Measurements from ENCODE around the gene THADA.
A peak's percentile ranks its signal among the peaks of the same experiment; 100 is the strongest.

Gene THADA

GRCh38 chr2:43438858-43439655, 156.8 kb downstream of the THADA start:
- DNase-seq (ENCODE audit: low read depth), result no peak

- DNase-seq (ENCODE audit: low read depth), result no peak
Measured at GRCh38 chr2:43438342-43438741, 157.5 kb downstream of the THADA start.

- DNase-seq (ENCODE audit: low read depth), result no peak
Measured at GRCh38 chr2:43437363-43437762, 158.5 kb downstream of the THADA start.

GRCh38 chr2:43436431-43436830, 159.4 kb downstream of the THADA start:
- no peak for DNase-seq (ENCODE audit: low read depth)

- DNase-seq (ENCODE audit: low read depth), result no peak
Measured at GRCh38 chr2:43435746-43436145, 160.1 kb downstream of the THADA start.

- DNase-seq (ENCODE audit: low read depth), result no peak
Measured at GRCh38 chr2:43430489-43430888, 165.3 kb downstream of the THADA start.

GRCh38 chr2:43429369-43429768, 166.5 kb downstream of the THADA start:
- no peak for DNase-seq (ENCODE audit: low read depth)

- no peak for DNase-seq (ENCODE audit: low read depth)
Measured at GRCh38 chr2:43427032-43427424, 168.8 kb downstream of the THADA start.

- DNase-seq (ENCODE audit: low read depth), result peak; percentile 49
Measured at GRCh38 chr2:43426305-43427031, 169.4 kb downstream of the THADA start.

GRCh38 chr2:43425659-43426058, 170.2 kb downstream of the THADA start:
- no peak for DNase-seq (ENCODE audit: low read depth)

GRCh38 chr2:43424262-43425207, 171.3 kb downstream of the THADA start:
- no peak for DNase-seq (ENCODE audit: low read depth)

- no peak for DNase-seq (ENCODE audit: low read depth)
Measured at GRCh38 chr2:43423941-43424261, 171.9 kb downstream of the THADA start.

- no peak for DNase-seq (ENCODE audit: low read depth)
Measured at GRCh38 chr2:43421194-43421593, 174.6 kb downstream of the THADA start.

- no peak for DNase-seq (ENCODE audit: low read depth)
Measured at GRCh38 chr2:43420389-43420801, 175.4 kb downstream of the THADA start.

- DNase-seq (ENCODE audit: low read depth), result no peak
Measured at GRCh38 chr2:43419876-43420275, 176.0 kb downstream of the THADA start.

- DNase-seq (ENCODE audit: low read depth), result no peak
Measured at GRCh38 chr2:43419243-43419642, 176.6 kb downstream of the THADA start.

- no peak for DNase-seq (ENCODE audit: low read depth)
Measured at GRCh38 chr2:43418680-43419079, 177.2 kb downstream of the THADA start.

- no peak for DNase-seq (ENCODE audit: low read depth)
Measured at GRCh38 chr2:43417300-43417699, 178.5 kb downstream of the THADA start.

- no peak for DNase-seq (ENCODE audit: low read depth)
Measured at GRCh38 chr2:43415592-43415991, 180.2 kb downstream of the THADA start.

- no peak for DNase-seq (ENCODE audit: low read depth)
Measured at GRCh38 chr2:43414586-43415135, 181.2 kb downstream of the THADA start.

GRCh38 chr2:43414033-43414432, 181.8 kb downstream of the THADA start:
- no peak for DNase-seq (ENCODE audit: low read depth)

- no peak for DNase-seq (ENCODE audit: low read depth)
Measured at GRCh38 chr2:43412114-43412753, 183.6 kb downstream of the THADA start.
